GM12878 (cell line): ENCODE results near the gene GNAQ. TPM values are rescaled to one million over a fixed set of nuclear protein-coding genes. Genes with fewer than 3 reads are reported as not detected.

Experiments
- ATAC-seq: fragments of 200-7000 bp; cut with Tn5 transposase; 3 replicates; pipeline ENCODE4 v1.9.1; 2020; ENCODE audit warnings: mild to moderate bottlenecking, moderate library complexity
- BruUV-seq: library from RNA; stranded (reverse); fragments of 400-500 nt; replicated peaks from 2 replicates; lab custom pipeline; 2021; lab: Mats Ljungman, UMichigan
- CTCF ChIA-PET: fragments of 300-600 bp; sonication (Branson Sonifier 250); formaldehyde crosslinking; extraction: SDS; loops from one replicate; lab custom pipeline; 2021; ENCODE audit warnings: inconsistent platforms; lab: Yijun Ruan, JAX
- POLR2A ChIA-PET: fragments of 350-600 bp; formaldehyde crosslinking; extraction: SDS; loops from one replicate; lab custom pipeline; 2021; ENCODE audit warnings: inconsistent platforms; lab: Charles Lee
- RAD21 ChIA-PET: fragments of 300-600 bp; sonication (Branson Sonifier 250); formaldehyde crosslinking; loops from one replicate; lab custom pipeline; 2023; ENCODE audit warnings: antibody characterized with exemption; ENCODE audit not compliant: unreplicated experiment; lab: Charles Lee
- SMC1A ChIA-PET: fragments of 300-600 bp; sonication (Branson Sonifier 250); formaldehyde crosslinking; loops from one replicate; lab custom pipeline; 2023; ENCODE audit not compliant: unreplicated experiment, uncharacterized antibody; lab: Charles Lee
- DNase-seq: peaks from one replicate; pipeline ENCODE4 v3.0.0-alpha.2; 2011; ENCODE audit warnings: low read depth, low spot score
- FAIRE-seq: peaks from 3 replicates; lab custom pipeline; 2011; peaks lifted over from hg19 to GRCh38; lab: Jason Lieb, UNC
- H2AFZ ChIP-seq: 2 replicates; pipeline ENCODE4 v1.6.0; 2011; ENCODE audit warnings: low read depth, low read length, control low read depth; ENCODE audit not compliant: control insufficient read depth
- H3K27ac ChIP-seq: 2 replicates; pipeline ENCODE4 v1.5.1; 2011; ENCODE audit warnings: control low read depth; ENCODE audit not compliant: control insufficient read depth, insufficient read depth
- H3K27me3 ChIP-seq, 2 experiments: replicated peaks in 1 of 2; 2 replicates each; pipeline versions ENCODE4 v1.6.0 to v1.6.1; 2011; ENCODE audit warnings: low read length in 1 of 2; ENCODE audit not compliant: control insufficient read depth in 2 of 2, insufficient read depth in 2 of 2
- H3K36me3 ChIP-seq, 2 experiments: 2 replicates each; pipeline ENCODE4 v1.5.1; 2011; ENCODE audit warnings: low read length in 1 of 2; ENCODE audit not compliant: control insufficient read depth in 2 of 2, insufficient read depth in 2 of 2
- H3K4me1 ChIP-seq: 2 replicates; pipeline ENCODE4 v1.6.1; 2011; ENCODE audit warnings: mild to moderate bottlenecking, low read length, moderate library complexity, mixed read lengths; ENCODE audit not compliant: control insufficient read depth, insufficient read depth
- H3K4me2 ChIP-seq: 2 replicates; pipeline ENCODE4 v1.6.0; 2011; ENCODE audit warnings: control low read depth; ENCODE audit not compliant: control insufficient read depth, insufficient read depth
- H3K4me3 ChIP-seq: fragments of 200-600 bp; sonication (generic); 2 replicates; pipeline ENCODE4 v1.5.1; 2016
- H3K79me2 ChIP-seq: 2 replicates; pipeline ENCODE4 v1.6.0; 2011; ENCODE audit warnings: low read length; ENCODE audit not compliant: control insufficient read depth, insufficient read depth
- H3K9ac ChIP-seq: 2 replicates; pipeline ENCODE4 v1.8.0; 2011; ENCODE audit warnings: low read length, control low read depth, mixed read lengths; ENCODE audit not compliant: control insufficient read depth, insufficient read depth
- H3K9me3 ChIP-seq: replicated peaks from 3 replicates; pipeline ENCODE4 v1.5.1; 2011; ENCODE audit warnings: mild to moderate bottlenecking, low read length; ENCODE audit not compliant: control insufficient read depth, insufficient read depth
- H4K20me1 ChIP-seq: 2 replicates; pipeline ENCODE4 v1.6.0; 2011; ENCODE audit not compliant: control insufficient read depth, insufficient read depth
- KDM1A ChIP-seq: fragments of 200-600 bp; sonication (generic); IDR thresholded peaks from 2 replicates; pipeline ENCODE4 v1.6.1; 2016; ENCODE audit warnings: borderline replicate concordance
- NFYA ChIP-seq: IDR thresholded peaks from 2 replicates; pipeline ENCODE4 v1.6.1; 2011; ENCODE audit warnings: low read depth, mild to moderate bottlenecking, low read length, improper control_type of control experiment, borderline replicate concordance
- SREBF1 ChIP-seq: IDR thresholded peaks from 2 replicates; pipeline ENCODE4 v1.6.1; 2012; ENCODE audit warnings: mild to moderate bottlenecking, low read length
- SUZ12 ChIP-seq: fragments of 200-600 bp; sonication (generic); IDR thresholded peaks from one replicate; pipeline ENCODE4 v1.6.1; 2018; ENCODE audit warnings: antibody characterized with exemption, mild to moderate bottlenecking; ENCODE audit not compliant: unreplicated experiment
- ZNF592 ChIP-seq: fragments of 450-650 bp; IDR thresholded peaks from 2 replicates; pipeline ENCODE4 v1.6.1; 2017; ENCODE audit warnings: mild to moderate bottlenecking, moderate library complexity
- WGBS: methylation state at CpG from one replicate; pipeline ENCODE4 v1.1.6; 2016; ENCODE audit warnings: low lambda C conversion rate; ENCODE audit not compliant: insufficient replicate concordance, insufficient coverage; ENCODE audit errors: missing lambda C conversion rate; 5-methylcytosine and 5-hydroxymethylcytosine counted together
- in situ Hi-C: fragments of 300-500 bp; cut with MboI; formaldehyde crosslinking; loops from 9 replicates; pipeline ENCODE4 v1.14.3; 2018; ENCODE audit warnings: mixed read lengths
- intact Hi-C: fragments of 100-400 bp; cut with micrococcal nuclease; formaldehyde crosslinking; loops from one replicate; pipeline ENCODE4 v1.14.2; 2022; ENCODE audit not compliant: unreplicated experiment
- polyA plus RNA-seq, 11 experiments: library from polyadenylated mRNA; depleted of rRNA in 4 of 11; unstranded in 6 of 11; stranded (reverse) in 5 of 11; fragments of >200 nt; fragmentation: Nextera tagmentation in 4 of 11; fragmentation: Illumina TruSeq in 1 of 11; extraction: Ambion mirVana in 4 of 11; extraction: Trizol in 1 of 11; gene quantifications; 1 replicate in 1 of 11; 2 replicates in 10 of 11; pipeline versions ENCODE4 v1.2.1 to v1.2.3, GENCODE V29; 2011 to 2016; ENCODE audit warnings: inconsistent platforms in 2 of 11, missing spikeins in 2 of 11, low read depth in 1 of 11
- total RNA-seq, 4 experiments: library from RNA; depleted of rRNA in 3 of 4; stranded (reverse); fragments of >200 nt in 3 of 4; fragmentation: Illumina TruSeq in 1 of 4; extraction: Trizol in 1 of 4; gene quantifications; 2 replicates each; pipeline versions ENCODE4 v1.2.1 to v1.2.3, GENCODE V29; 2013 to 2021

Gene GNAQ
- total and polyA plus RNA-seq, 10 of the 15 experiments (the other 5 are each of a cell fraction or from before 2014, with no cell fraction given), result 0.15 to 47.2 (median 0.49) TPM

- Histone ChIP-seq H3K27ac (no peak overlapping the region), H3K36me3 (no peaks in the 10 kb centered on the region), H3K4me1 (no peaks in the 10 kb centered on the region), H2AFZ (no peak overlapping the region), H3K4me3 (no peak overlapping the region), H3K4me2 (no peak overlapping the region), H3K79me2 (no peaks in the 10 kb centered on the region), H3K9ac (no peak overlapping the region), H3K27me3 (no peaks in the 10 kb centered on the region; a peak in 3 of 4 replicates)
- RAD21 ChIA-PET, result interaction anchor here (2.4 kb wide), 1 partner anchor 29 kb away, joined by 7 read pairs; no protein-coding TSS in a partner anchor
- BruUV-seq, result no TSS peak
- DNase-seq (no peak), ATAC-seq (peak; percentile 33; the same call in 2 of the 3 replicates), FAIRE-seq (no peak)
- CTCF ChIA-PET, result interaction anchor here (0.9 kb wide), 1 partner anchor 25 kb away, joined by 3 read pairs; no protein-coding TSS in a partner anchor
- POLR2A ChIA-PET, result interaction anchor here (0.9 kb wide), 1 partner anchor 13 kb away, joined by 3 read pairs; no protein-coding TSS in a partner anchor
- SMC1A ChIA-PET, result interaction anchor here (0.6 to 1.3 kb wide), 2 partner anchors 20 to 67 kb away, joined by 3 to 4 read pairs; no protein-coding TSS in a partner anchor
- TF ChIP-seq KDM1A (no peak), NFYA (no peak), SUZ12 (no peak), SREBF1 (no peak), ZNF592 (no peak)
- TF ChIP-seq, all 136 proteins: peak for 0
- 0% methylated on average over 1 of the region's 1 CpG for WGBS
- no peaks in the 10 kb centered on the region for H4K20me1 ChIP-seq
- intact Hi-C loops (loop anchor here (10.0 kb wide), 1 partner anchor 208 kb away; no protein-coding TSS in a partner anchor), in situ Hi-C loops (no loop called here)
- H3K9me3 ChIP-seq, result no peaks in the 10 kb centered on the region
These were observed 24.9 kb downstream of the GNAQ start for GRCh38 chr9:78006734-78007133.
